CD4-positive, alpha-beta T cell treated with Interferon alpha-2 for 1 hour (primary cell): ENCODE data around the gene INS.
"Not testable (repeated sequence)": the region's sequence is repeated elsewhere in the genome, so short reads cannot be mapped to it uniquely, and the experiment has no call there.

Source experiments
- DNase-seq, 2 donors: peaks; one replicate each; pipeline ENCODE4 v3.0.0-alpha.2; 2020 to 2022

Gene INS

DNA sequence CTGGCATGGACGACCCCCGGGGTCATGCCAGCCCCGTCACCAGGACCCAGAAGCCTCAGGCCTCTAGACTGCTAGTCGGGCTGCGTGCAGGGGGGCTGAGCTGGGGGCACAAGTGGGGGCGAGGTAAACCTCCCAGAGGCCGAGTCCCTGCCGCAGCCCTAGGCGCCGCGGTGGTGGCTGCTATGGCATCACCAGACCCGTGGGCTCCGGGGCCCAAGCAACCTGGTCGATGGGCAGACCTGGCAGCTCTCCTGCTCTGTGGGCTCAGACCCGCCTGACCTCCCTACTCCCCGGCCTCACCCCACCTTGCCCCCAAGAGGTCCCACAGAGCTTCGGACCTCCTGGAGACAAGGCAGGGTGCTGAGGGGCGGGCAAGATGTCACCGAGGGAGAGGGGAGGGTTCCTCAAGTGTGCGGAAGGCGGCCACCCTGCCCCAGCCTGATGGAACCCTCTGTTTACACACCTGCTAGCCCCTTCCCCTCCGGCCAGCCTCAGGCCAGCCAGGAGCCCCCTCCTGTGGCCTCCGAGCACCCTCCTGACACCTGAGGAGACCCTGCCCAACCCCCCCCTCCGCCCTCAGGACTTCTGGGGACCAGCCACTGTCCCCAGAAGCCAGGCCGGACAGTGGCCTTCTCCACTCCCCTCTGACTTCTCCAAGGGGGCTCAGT lies 31.2 kb downstream of the INS start:
- DNase-seq = no peak

GRCh38 chr11:2129308-2129698 lies 31.7 kb downstream of the INS start:
- no peak for DNase-seq

DNA sequence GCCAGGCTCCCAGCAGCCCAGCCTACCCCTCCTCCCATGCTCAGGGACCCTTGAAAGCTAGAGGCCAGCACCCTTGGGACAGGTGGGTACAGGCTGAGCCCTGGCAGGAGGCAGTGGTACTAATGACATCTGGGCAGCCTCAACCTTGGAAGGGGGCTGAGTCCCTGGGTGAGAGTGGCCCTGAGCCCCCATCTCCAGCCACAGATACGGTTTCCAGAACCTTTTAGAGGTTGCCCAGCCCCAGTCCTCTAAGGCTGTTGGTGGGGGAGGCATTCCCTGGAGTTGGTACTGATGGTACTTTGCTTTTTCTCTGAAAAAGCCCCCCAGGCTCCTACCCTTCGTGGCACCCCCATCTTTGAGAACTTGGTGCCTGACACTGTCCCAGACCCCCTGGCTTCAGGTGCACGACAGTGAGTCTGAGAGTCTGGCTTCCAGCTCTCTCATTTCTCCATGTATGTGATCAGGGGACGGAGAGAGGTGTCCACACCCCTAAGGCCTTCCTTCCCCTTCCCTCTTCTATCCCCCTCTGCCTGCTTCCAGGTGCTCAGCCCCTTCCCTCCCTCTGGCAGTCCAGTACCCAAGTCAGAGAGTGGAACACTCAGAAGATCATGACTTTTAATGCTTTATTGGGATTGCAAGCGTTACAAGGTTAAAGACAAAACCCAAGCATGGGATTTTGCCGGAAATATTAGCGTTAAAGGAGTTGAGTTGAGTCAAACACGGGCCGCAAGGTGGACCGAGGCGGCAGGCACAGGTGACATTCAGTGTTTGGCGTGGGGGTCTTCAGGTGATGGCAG lies 32.3 kb downstream of the INS start:
- DNase-seq = no peak

- DNase-seq = no peak
Observed at GRCh38 chr11:2128130-2128510, 32.9 kb downstream of the INS start.

GRCh38 chr11:2127482-2128129 lies 33.4 kb downstream of the INS start:
- no peak for DNase-seq

DNA sequence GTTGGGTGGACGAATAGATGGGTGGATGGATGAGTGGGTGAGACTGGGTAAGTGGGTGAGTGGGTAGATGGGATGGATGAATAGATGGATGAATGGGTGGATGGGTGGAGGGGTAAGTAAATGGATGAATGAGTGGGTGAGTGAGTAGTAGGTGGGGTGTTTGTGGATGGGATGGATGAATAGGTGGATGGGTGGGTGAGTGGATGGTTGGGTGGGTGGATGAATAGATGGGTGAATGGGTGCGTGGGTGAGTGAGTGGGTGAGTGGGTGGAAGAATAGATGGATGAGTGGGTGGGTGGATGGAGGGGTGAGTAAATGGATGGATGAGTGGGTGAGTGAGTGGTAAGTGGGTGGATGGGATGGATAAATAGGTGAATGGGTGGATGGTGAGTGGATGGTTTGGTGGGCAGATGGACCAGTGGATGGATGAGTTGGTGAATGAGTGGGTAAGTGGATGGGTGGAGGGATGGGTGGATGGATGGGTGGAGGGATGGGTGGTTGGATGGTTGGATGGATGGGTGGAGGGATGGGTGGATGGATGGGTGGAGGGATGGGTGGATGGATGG lies 34.4 kb downstream of the INS start:
- DNase-seq = no peak

DNA sequence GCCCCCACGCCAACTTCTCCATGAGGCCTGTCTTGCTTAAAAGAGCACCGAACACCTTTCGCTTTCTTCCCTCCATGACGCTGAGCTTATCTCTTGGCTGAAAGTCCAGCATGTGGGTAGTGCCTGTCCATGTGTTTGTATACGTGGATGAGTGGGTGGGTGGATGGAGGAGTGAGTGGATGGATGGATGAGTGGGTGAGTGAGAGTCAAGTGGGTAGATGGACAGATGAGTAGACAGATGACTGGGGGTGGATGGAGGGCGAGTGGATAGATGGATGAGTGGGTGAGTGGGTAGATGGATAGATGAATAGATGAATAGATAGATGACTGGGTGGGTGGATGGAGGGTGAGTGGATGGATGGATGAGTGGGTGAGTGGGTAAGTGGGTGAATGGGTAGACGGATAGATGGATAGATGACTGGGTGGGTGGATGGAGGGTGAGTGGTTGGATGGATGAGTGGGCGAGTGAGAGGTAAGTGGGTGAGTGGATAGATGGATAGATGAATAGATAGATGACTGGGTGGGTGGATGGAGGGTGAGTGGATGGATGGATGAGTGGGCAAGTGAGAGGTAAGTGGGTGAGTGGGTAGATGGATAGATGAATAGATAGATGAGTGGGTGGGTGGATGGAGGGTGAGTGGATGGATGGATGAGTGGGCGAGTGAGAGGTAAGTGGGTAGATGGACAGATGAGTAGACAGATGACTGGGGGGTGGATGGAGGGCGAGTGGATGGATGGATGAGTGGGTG lies 36.1 kb downstream of the INS start:
- not testable (repeated sequence) for DNase-seq

DNA sequence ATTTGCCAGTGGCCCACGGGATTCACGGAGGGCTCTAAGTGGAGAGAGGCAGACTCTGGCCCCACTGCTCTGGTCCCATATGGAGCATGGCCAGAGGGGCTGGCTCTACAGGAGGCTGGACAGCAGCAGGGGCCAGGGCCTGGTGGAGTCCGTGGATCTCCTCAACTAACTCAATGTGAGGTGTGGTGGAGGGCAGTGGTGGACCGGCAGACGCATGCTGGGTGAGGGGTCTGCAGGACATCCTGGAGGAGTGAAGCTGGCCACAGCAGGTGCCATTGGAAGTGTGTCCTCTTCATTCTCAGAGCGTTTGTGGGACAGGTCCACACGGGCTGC lies 37.4 kb downstream of the INS start:
- no peak for DNase-seq

- no peak for DNase-seq
Observed at GRCh38 chr11:2122907-2123627, 37.9 kb downstream of the INS start.

DNA sequence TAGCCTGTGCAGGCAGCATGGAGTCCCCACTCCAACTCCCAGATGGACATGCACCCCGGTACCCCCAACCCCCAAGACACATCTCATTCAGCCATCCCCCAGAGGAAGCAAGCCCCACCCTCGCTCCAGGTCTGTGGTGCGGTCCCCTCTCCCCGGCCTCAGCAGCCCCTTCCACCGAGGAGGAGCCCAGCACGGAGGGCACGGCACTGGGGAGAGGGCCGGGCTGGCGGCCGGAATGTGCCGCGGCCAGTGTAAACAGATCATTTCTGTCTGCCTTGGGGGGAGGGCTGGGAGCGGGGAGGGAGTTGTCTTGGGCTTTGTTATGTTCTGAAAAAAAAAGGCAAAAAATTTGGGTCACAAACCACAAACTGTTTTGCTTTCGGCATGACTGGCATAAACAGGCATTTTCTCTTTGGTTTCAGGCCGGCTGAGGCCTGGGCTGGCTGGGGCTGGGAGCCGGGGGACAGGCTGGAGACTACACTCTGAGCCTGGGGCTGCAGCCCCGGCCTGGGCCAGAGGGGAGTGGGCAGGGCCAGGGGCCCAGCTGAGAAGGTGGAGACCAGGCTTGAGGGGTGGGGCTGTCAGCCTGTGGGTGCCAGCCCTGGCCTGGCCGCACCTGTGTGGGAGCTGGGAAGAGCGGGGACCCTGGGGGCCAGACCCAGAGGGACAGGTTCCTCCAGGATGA lies 38.6 kb downstream of the INS start:
- no peak for DNase-seq

DNA sequence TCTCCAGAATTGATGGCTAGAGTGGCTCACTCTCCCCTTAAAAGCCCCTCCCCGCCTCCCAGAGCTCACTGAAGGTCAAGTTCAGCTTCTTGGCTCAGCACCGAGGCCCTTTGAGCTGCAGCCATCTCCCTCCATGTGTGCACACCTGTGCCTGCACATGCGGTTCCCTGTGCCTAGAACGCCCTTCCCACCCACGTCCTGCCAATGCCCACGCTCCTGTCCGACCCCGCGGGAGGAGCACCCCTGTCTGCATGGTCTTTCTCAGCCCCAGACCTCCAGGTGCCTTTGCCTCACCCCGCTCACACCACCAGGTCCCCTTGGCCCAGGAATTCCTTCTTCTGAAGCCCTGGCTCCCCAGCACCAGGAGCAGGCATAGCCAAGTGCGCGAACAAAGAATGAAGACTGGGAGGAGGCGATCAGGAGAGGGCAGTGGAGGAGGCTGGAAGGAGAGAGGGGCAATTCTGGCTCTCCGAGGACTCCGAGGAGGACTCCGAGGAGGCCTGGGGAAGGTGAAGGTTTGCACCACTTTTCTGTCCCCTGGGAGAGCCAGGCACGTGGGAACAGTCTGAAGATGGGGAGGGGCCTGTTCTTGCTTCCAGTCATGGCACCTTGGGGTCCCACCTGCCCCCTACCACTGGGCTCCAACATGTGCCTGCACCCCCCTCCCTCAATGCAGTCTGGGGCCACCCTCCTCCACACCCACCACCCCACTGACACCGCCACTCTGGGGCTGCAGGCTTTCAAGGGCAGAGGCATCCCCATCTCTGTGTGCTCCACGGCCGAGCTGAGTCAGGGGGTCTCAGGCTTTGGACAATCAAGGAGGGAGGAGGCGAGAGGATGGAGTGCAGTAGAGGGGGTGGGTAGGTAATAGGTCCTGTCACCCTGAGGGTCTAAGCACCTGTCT lies 39.5 kb downstream of the INS start:
- no peak for DNase-seq

DNA sequence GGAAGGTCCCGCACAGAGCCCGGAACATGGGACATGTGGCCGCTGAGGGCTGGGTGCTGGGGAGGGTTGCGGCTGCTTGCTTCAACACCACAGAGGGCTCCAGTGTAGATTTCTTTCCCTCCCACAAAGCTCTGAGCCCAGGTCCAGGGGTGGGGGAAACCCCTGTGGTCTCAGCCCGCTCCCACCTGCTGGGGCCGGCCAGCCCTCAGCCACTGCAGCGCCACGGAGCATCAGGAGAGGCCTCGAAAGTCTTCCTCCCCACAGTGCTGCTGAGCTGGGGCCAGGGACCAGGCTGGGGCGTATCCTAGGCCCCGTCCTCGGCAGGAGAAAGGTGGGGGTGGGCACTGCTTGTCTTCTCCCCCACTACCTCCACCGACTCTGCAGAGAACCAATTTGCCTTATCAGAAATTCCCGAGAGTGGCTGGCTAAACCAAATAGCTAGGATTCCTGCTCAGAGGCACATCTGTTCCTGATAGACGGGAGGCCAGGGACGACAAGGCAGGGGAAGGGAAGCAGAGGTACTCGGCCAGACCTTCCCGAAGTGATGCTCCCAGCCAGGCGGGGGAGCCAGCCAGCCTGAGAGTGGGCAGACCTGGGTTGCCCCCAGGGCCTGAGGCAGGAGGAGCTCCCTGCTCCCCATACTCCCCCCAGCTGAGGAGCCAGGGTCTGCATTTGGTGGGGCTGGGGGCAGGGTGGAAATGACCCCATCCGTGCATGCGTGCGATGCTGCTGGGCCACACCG lies 40.5 kb downstream of the INS start:
- no peak for DNase-seq

GRCh38 chr11:2118677-2119076 lies 42.3 kb downstream of the INS start:
- no peak for DNase-seq

- DNase-seq = no peak
Observed at GRCh38 chr11:2116680-2117079, 44.3 kb downstream of the INS start.

DNA sequence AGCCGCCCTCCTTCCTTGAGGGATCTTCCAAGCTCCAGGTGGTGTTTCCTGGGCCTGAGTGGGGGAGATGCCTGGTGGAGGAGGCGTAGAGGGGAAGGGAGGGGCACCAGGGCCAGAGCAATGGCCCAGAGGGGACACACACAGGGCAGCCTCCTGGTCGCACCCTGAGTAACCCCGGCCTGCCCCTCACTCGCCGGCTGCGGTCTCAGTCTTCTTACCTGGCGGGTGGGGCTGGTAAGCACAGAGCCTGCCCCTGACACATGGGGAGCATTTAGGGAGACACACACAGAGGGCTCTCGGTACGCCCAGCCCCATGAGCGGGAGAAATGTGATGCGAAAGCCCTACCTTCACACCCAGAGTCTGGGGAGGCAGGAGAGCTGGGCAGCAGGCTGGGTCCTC lies 45.7 kb downstream of the INS start:
- DNase-seq = no peak

- no peak for DNase-seq
Observed at GRCh38 chr11:2114430-2115241, 46.4 kb downstream of the INS start.

- no peak for DNase-seq
Observed at GRCh38 chr11:2113776-2114175, 47.2 kb downstream of the INS start.

DNA sequence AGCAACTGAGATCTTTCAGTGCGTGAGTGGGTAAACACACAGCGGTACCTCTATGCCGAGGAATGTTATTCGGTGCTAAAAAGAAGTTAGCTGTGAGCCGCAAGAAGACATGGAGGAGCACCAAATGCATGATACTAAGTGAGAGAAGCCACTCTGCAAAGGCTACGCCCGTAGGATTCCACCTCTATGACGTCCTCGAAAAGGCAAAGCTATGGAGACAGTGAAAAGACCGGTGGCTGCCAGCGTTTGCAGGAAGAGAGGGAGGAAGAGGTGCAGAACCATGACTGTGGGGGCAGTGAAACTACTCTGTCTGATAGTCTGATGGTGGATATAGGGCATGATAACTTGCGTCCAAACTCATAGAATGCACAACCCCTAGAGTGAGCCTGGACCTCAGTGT lies 50.5 kb downstream of the INS start:
- no peak for DNase-seq
